K562 (cell line): ENCODE data around the gene SLC20A1. TPM values are rescaled to one million over a fixed set of nuclear protein-coding genes. Genes with fewer than 3 reads are reported as not detected.

ENCODE experiments used
- ADNP ChIP-seq: fragments of 200-800 bp; sonication (Bioruptor generic); IDR thresholded peaks from 2 replicates; pipeline ENCODE4 v1.6.1; 2016; ENCODE audit warnings: missing genetic modification characterization, missing compliant biosample characterization
- ARID3B ChIP-seq: fragments of 250-450 bp; sonication (Bioruptor Pico); IDR thresholded peaks from 2 replicates; pipeline ENCODE4 v1.4.0; 2020; ENCODE audit warnings: borderline replicate concordance
- CBFA2T3 ChIP-seq: fragments of 450-650 bp; IDR thresholded peaks from 2 replicates; pipeline ENCODE4 v1.6.1; 2017
- CTBP1 ChIP-seq: fragments of 450-650 bp; IDR thresholded peaks from 2 replicates; pipeline ENCODE4 v1.6.1; 2016; ENCODE audit warnings: borderline replicate concordance
- HMBOX1 ChIP-seq: sonication (generic); IDR thresholded peaks from 2 replicates; pipeline ENCODE4 v1.6.1; 2016
- MGA ChIP-seq: fragments of 450-650 bp; IDR thresholded peaks from 2 replicates; pipeline ENCODE4 v1.6.1; 2016; ENCODE audit warnings: mild to moderate bottlenecking, moderate library complexity
- POLR3G ChIP-seq: IDR thresholded peaks from 2 replicates; pipeline ENCODE4 v1.6.1; 2011; ENCODE audit not compliant: insufficient read length, insufficient replicate concordance; ENCODE audit errors: extremely low read depth
- RAD21 ChIP-seq, 2 experiments: fragments of 250-450 bp in 1 of 2; fragments of 450-650 bp in 1 of 2; sonication (Bioruptor Pico) in 1 of 2; formaldehyde crosslinking in 1 of 2; IDR thresholded peaks in 1 of 2; conservative IDR thresholded peaks in 1 of 2; 2 replicates each; pipeline versions ENCODE4 v1.4.0 to v1.8.0; 2020 to 2022; ENCODE audit warnings: mild to moderate bottlenecking in 2 of 2, moderate library complexity in 1 of 2
- ZBTB7A ChIP-seq: IDR thresholded peaks from 2 replicates; pipeline ENCODE4 v1.6.1; 2011; ENCODE audit warnings: low read depth, mild to moderate bottlenecking, low read length, moderate library complexity, borderline replicate concordance; ENCODE audit not compliant: control insufficient read depth
- ZNF766 ChIP-seq: fragments of 200-800 bp; sonication (Bioruptor generic); conservative IDR thresholded peaks from 2 replicates; pipeline ENCODE4 v1.6.1; 2016; ENCODE audit warnings: missing genetic modification characterization, missing compliant biosample characterization
- polyA plus RNA-seq, 8 experiments: library from polyadenylated mRNA; depleted of rRNA in 4 of 8; stranded (reverse) in 5 of 8; unstranded in 3 of 8; fragments of >200 nt; fragmentation: Nextera tagmentation in 2 of 8; fragmentation: Illumina TruSeq in 1 of 8; extraction: Ambion mirVana in 2 of 8; extraction: Trizol in 1 of 8; gene quantifications; 2 replicates each; pipeline versions ENCODE4 v1.2.1 to v1.2.3, GENCODE V29; 2011 to 2014; ENCODE audit warnings: inconsistent platforms in 1 of 8, missing spikeins in 1 of 8
- total RNA-seq, 7 experiments: library from RNA; depleted of rRNA in 6 of 7; stranded (reverse); fragments of >200 nt in 6 of 7; fragmentation: Illumina TruSeq in 2 of 7; extraction: Trizol in 2 of 7; gene quantifications; 2 replicates each; pipeline versions ENCODE4 v1.2.1 to v1.2.3, GENCODE V29; 2011 to 2021; ENCODE audit warnings: low replicate concordance in 1 of 7
- TF ChIP-seq, protein P1 (sequence below): fragments of 200-800 bp; sonication (Bioruptor generic); IDR thresholded peaks from 2 replicates; pipeline ENCODE4 v1.6.1; 2017; ENCODE audit warnings: missing genetic modification characterization, missing compliant biosample characterization

SLC20A1 gene
- total and polyA plus RNA-seq, 9 of the 15 experiments (the other 6 are each of a cell fraction or from before 2014, with no cell fraction given), result 53.8 to 150 (median 74.7) TPM

DNA sequence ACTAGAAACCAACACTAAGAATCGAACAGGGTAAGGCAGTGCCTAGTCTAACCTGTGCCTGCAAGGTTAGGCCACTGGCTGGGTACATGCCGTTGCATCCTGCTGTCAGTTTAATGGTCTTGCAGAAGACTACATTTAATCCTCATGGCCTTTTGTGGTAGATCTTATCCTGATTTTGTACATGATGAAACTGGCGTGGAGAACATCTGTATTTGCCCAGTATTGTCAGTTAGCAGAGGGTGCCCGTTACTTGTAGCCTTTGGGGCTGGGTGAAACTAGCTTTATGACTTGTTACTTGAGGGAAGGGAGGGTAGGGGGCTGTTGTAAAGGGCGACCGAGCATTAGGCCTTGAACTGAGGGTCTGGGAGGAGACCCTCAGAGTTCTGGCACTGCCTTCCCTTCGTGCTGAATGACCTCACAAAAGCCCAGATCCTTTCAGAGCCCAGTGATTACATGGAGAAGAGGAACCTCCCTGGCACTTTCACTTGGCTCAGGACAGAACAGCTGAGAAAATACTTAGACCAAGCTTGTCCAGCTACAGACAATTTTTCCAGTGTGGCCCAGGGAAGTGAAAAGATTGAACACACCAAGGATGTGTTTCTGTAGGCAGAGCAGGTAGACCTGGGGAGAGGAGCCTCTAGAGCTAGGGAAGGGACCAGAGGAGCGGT is 19.5 kb downstream of the SLC20A1 start (continued):
- TF ChIP-seq MGA (no peak), CTBP1 (peak; percentile 58; the same call in 1 of the 2 replicates), ZBTB7A (peak; percentile 41; the same call in 1 of the 2 replicates), HMBOX1 (peak; percentile 78), RAD21 (CRISPR knock-in tag; conservative IDR thresholded peaks at IDR 0.05 in 1 of 2, IDR thresholded peaks at IDR 0.05 in 1 of 2) (0 out of 4 replicates have a peak, but pooled peaks of 1 of the 2 experiments have one; percentile 15), CBFA2T3 (peak; percentile 24), POLR3G (no peak), ADNP (tag) (no peak), ZNF766 (peak; percentile 88), ARID3B (CRISPR knock-in tag) (no peak)
- TF ChIP-seq, protein P1, sequence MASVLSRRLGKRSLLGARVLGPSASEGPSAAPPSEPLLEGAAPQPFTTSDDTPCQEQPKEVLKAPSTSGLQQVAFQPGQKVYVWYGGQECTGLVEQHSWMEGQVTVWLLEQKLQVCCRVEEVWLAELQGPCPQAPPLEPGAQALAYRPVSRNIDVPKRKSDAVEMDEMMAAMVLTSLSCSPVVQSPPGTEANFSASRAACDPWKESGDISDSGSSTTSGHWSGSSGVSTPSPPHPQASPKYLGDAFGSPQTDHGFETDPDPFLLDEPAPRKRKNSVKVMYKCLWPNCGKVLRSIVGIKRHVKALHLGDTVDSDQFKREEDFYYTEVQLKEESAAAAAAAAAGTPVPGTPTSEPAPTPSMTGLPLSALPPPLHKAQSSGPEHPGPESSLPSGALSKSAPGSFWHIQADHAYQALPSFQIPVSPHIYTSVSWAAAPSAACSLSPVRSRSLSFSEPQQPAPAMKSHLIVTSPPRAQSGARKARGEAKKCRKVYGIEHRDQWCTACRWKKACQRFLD, result peak; percentile 80
